Skin of body (tissue), 2 donors: ENCODE data around the gene S100A14. TPM values are rescaled to one million over a fixed set of nuclear protein-coding genes. Genes with fewer than 3 reads are reported as not detected.
A peak's percentile ranks its signal among the peaks of the same experiment; 100 is the strongest.

ENCODE experiments used
- DNase-seq: peaks from one replicate; lab custom pipeline; 2025; lab: John Stamatoyannopoulos, UW
- total RNA-seq: library from RNA; depleted of rRNA; stranded (reverse); fragments of >200 nt; gene quantifications from one replicate; pipeline ENCODE4 v1.2.3, GENCODE V29; 2014

S100A14 gene
- total RNA-seq, 1 donor from 2014 or later: 141 TPM

- DNase-seq: no peak
Observed at GRCh38 chr1:153639280-153639679, 23.2 kb upstream of the S100A14 start.

GRCh38 chr1:153638261-153638660 is 22.1 kb upstream of the S100A14 start:
- no peak for DNase-seq

- no peak for DNase-seq
Observed at GRCh38 chr1:153636312-153636711, 20.2 kb upstream of the S100A14 start.

- no peak for DNase-seq
Observed at GRCh38 chr1:153635872-153636271, 19.7 kb upstream of the S100A14 start.

- peak; percentile 99 for DNase-seq
Observed at GRCh38 chr1:153633754-153634665, 17.9 kb upstream of the S100A14 start, which contains the start of gene CHTOP. Gene CHTOP (plus strand): TSS chr1:153634066. CDS start chr1:153636589, 2,523 bp downstream.

- DNase-seq: peak; percentile 87
Observed at GRCh38 chr1:153633161-153633753, 17.1 kb upstream of the S100A14 start.

GRCh38 chr1:153631047-153632022 is 15.2 kb upstream of the S100A14 start:
- no peak for DNase-seq

- no peak for DNase-seq
Observed at GRCh38 chr1:153630384-153630783, 14.3 kb upstream of the S100A14 start.

- no peak for DNase-seq
Observed at GRCh38 chr1:153629971-153630370, 13.8 kb upstream of the S100A14 start.

- DNase-seq: no peak
Observed at GRCh38 chr1:153629343-153629665, 13.2 kb upstream of the S100A14 start.

- DNase-seq: no peak
Observed at GRCh38 chr1:153628638-153629342, 12.7 kb upstream of the S100A14 start.

GRCh38 chr1:153627715-153628626 is 11.8 kb upstream of the S100A14 start, which contains the start of gene S100A1:
Gene S100A1 (plus strand): TSS chr1:153628434. CDS start chr1:153630522, 2,088 bp downstream.
- no peak for DNase-seq

GRCh38 chr1:153626904-153627714 is 11.0 kb upstream of the S100A14 start, which contains the start of gene S100A13:
Gene S100A13 (minus strand): TSS chr1:153627505. CDS start chr1:153626472, 1,033 bp downstream.
- DNase-seq: peak; percentile 53

- DNase-seq: no peak
Observed at GRCh38 chr1:153626477-153626903, 10.4 kb upstream of the S100A14 start.

- DNase-seq: no peak
Observed at GRCh38 chr1:153624965-153625611, 9.0 kb upstream of the S100A14 start.

GRCh38 chr1:153623101-153623500 is 7.0 kb upstream of the S100A14 start:
- no peak for DNase-seq

GRCh38 chr1:153619171-153619570 is 3.0 kb upstream of the S100A14 start:
- no peak for DNase-seq

GRCh38 chr1:153617663-153618062 is 1.5 kb upstream of the S100A14 start:
- peak; percentile 15 for DNase-seq
